Muscle layer of colon (tissue), 2 donors: ENCODE data around the gene ADGRA1.

Experiments used
- H3K27ac ChIP-seq: one replicate; pipeline ENCODE4 v1.7.0; 2013; ENCODE audit warnings: low read depth, mild to moderate bottlenecking, low read length, moderate library complexity
- H3K27me3 ChIP-seq, 2 donors: one replicate each; pipeline ENCODE4 v1.7.0; 2013; ENCODE audit warnings: low read length in 2 of 2, mild to moderate bottlenecking in 2 of 2; ENCODE audit not compliant: insufficient read depth in 2 of 2, control insufficient read depth in 1 of 2
- H3K36me3 ChIP-seq: one replicate; pipeline ENCODE4 v1.7.0; 2013; ENCODE audit warnings: mild to moderate bottlenecking, low read length; ENCODE audit not compliant: insufficient read depth
- H3K4me1 ChIP-seq: one replicate; pipeline ENCODE4 v1.7.0; 2013; ENCODE audit warnings: mild to moderate bottlenecking, low read length; ENCODE audit not compliant: insufficient read depth
- H3K4me3 ChIP-seq, 2 donors: one replicate each; pipeline ENCODE4 v1.7.0; 2013; ENCODE audit warnings: low read length in 2 of 2, low read depth in 1 of 2, mild to moderate bottlenecking in 1 of 2, moderate library complexity in 1 of 2
- H3K9ac ChIP-seq: one replicate; pipeline ENCODE4 v1.7.0; 2013; ENCODE audit warnings: low read length
- H3K9me3 ChIP-seq: one replicate; pipeline ENCODE4 v1.7.0; 2013; ENCODE audit warnings: mild to moderate bottlenecking, low read length
- donor health status: abdominal sarcoma.
- donor health status: Adenocarcinoma of cecum.

Gene ADGRA1

GRCh38 chr10:133159611-133159949 lies 71.9 kb downstream of the ADGRA1 start:
- H3K36me3 ChIP-seq: no peaks in the 10 kb centered on the region
- peaks cover 14 to 52% of the 10 kb centered on the region in 2 donors for H3K27me3 ChIP-seq
- H3K9me3 ChIP-seq: no peaks in the 10 kb centered on the region
- H3K4me1 ChIP-seq: peaks cover 12% of the 10 kb centered on the region
- no peak overlapping the region for H3K4me3 ChIP-seq
- no peak overlapping the region for H3K27ac ChIP-seq
- no peak overlapping the region for H3K9ac ChIP-seq

GRCh38 chr10:133159950-133160825 lies 72.5 kb downstream of the ADGRA1 start, which contains the start of gene KNDC1:
TSS of gene KNDC1 (plus strand) at chr10:133160219. CDS start at chr10:133160468, 249 bp downstream.
- Histone ChIP-seq H3K4me1 (peaks cover 12% of the 10 kb centered on the region), H3K9ac (no peak within 1 kb of the TSS)

GRCh38 chr10:133160826-133161471 lies 73.2 kb downstream of the ADGRA1 start:
- Histone ChIP-seq H3K9me3 (no peaks in the 10 kb centered on the region), H3K27ac (no peak overlapping the region), H3K27me3 (peaks cover 14 to 59% of the 10 kb centered on the region in 2 donors), H3K36me3 (no peaks in the 10 kb centered on the region), H3K4me1 (peaks cover 12% of the 10 kb centered on the region), H3K4me3 (peak overlapping the region; percentile 32 to 47), H3K9ac (no peak overlapping the region)

More at GRCh38 chr10:133159950-133160825, 72.5 kb downstream of the ADGRA1 start, which contains the start of gene KNDC1:
- Histone ChIP-seq H3K4me3 (peak within 1 kb of the TSS; percentile 32 to 47), H3K27me3 (peaks cover 14 to 58% of the 10 kb centered on the region in 2 donors), H3K36me3 (no peaks in the 10 kb centered on the region), H3K9me3 (no peaks in the 10 kb centered on the region), H3K27ac (no peak within 1 kb of the TSS)

- Histone ChIP-seq H3K4me3 (no peak overlapping the region), H3K4me1 (peaks cover 12% of the 10 kb centered on the region), H3K36me3 (no peaks in the 10 kb centered on the region), H3K27ac (no peak overlapping the region), H3K27me3 (peaks cover 14 to 59% of the 10 kb centered on the region in 2 donors), H3K9me3 (no peaks in the 10 kb centered on the region), H3K9ac (no peak overlapping the region)
These were observed 73.9 kb downstream of the ADGRA1 start for GRCh38 chr10:133161486-133162109.

GRCh38 chr10:133162178-133162909 lies 74.6 kb downstream of the ADGRA1 start:
- Histone ChIP-seq H3K27me3 (peaks cover 14 to 59% of the 10 kb centered on the region in 2 donors), H3K9ac (no peak overlapping the region), H3K9me3 (no peaks in the 10 kb centered on the region), H3K27ac (no peak overlapping the region), H3K4me3 (no peak overlapping the region), H3K4me1 (peaks cover 12% of the 10 kb centered on the region), H3K36me3 (no peaks in the 10 kb centered on the region)

GRCh38 chr10:133162910-133163856 lies 75.5 kb downstream of the ADGRA1 start:
- Histone ChIP-seq H3K9me3 (no peaks in the 10 kb centered on the region), H3K27ac (no peak overlapping the region), H3K9ac (no peak overlapping the region), H3K4me3 (no peak overlapping the region), H3K4me1 (peaks cover 12% of the 10 kb centered on the region), H3K27me3 (peaks cover 14 to 63% of the 10 kb centered on the region in 2 donors), H3K36me3 (no peaks in the 10 kb centered on the region)

DNA sequence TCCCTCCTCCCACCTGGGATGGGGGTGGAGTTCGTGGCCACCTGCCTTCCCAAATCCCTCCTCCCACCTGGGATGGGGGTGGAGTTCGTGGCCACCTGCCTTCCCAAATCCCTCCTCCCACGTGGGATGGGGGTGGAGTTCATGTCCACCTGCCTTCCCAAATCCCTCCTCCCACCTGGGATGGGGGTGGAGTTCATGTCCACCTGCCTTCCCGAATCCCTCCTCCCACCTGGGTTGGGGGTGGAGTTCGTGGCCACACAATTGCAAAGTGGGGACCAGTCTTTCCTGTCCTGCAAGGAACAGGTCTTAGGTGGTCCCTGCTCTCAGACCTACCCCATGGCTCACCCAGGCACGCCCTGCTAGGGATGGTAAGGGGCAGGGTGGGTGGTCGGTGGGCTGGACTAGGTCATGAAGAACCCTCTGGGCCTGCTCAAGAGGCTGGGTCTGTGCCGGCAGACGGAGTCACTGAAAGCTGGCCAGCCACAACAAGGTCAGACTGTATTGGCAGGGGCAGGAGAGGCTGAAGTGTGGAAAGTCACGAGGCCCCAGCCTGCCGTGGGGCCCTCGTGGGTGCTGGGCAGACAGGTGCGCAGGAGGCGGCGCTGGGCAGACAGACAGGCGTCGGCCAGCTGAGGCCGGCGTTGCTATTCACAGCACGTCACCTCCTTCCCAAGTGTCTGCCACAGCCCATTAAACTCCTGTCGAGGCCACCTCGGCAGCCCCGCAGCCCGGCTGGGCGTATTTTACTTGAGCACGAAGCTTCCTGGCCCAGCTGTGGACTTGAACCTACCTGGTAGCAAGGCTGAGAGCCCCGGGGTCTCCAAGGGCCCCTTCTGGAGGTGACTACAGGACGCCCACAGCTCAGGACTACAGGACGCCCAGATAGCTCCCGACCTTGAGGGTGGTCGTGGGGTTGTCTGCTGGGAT lies 76.4 kb downstream of the ADGRA1 start:
- H3K36me3 ChIP-seq: no peaks in the 10 kb centered on the region
- no peak overlapping the region for H3K27ac ChIP-seq
- H3K27me3 ChIP-seq: peaks cover 14 to 57% of the 10 kb centered on the region in 2 donors
- H3K9me3 ChIP-seq: no peaks in the 10 kb centered on the region
- H3K4me3 ChIP-seq: no peak overlapping the region
- H3K4me1 ChIP-seq: peaks cover 12% of the 10 kb centered on the region
- no peak overlapping the region for H3K9ac ChIP-seq

DNA sequence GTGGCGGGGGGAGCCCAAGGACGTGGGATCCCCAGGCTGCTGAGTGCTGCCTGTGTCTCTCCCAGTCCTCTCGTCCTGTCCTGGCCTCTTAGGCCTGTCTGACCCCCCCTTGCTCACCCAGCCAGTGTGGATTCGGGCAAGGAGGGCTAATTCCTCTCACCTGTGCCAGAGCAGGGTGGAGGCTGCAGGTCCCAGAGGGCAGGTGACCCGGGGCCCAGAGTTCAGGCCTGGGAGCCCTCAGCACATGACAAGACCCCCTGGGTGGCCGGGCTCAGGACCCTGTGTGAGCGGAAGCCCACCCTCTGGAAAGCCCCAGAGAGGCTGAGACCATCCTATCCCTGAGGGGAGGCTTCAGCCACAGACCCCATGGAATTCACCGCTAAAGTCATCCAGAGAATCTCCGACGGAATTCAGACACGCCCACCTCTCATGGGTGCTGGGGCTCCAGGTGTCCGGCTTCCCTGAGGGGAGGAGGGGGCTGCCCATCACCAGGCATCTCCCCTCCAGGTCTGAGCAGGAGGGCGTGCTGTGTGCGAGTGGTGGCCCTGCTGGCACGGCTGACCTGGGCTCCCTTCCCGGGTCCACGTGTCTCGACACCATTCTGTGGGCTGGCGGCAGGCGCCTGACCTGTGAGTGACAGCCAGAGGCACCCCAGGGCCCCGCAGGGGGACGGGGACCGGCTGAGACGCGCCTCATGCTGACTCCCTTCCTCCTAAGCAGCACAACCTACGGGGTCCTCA lies 77.3 kb downstream of the ADGRA1 start:
- H3K27me3 ChIP-seq: peaks cover 14 to 52% of the 10 kb centered on the region in 2 donors
- H3K36me3 ChIP-seq: no peaks in the 10 kb centered on the region
- H3K9me3 ChIP-seq: no peaks in the 10 kb centered on the region
- peaks cover 12% of the 10 kb centered on the region for H3K4me1 ChIP-seq
- H3K27ac ChIP-seq: no peak overlapping the region
- no peak overlapping the region for H3K9ac ChIP-seq
- no peak overlapping the region for H3K4me3 ChIP-seq
